Measurements from ENCODE around the gene PRR14L.

Gene PRR14L

DNA sequence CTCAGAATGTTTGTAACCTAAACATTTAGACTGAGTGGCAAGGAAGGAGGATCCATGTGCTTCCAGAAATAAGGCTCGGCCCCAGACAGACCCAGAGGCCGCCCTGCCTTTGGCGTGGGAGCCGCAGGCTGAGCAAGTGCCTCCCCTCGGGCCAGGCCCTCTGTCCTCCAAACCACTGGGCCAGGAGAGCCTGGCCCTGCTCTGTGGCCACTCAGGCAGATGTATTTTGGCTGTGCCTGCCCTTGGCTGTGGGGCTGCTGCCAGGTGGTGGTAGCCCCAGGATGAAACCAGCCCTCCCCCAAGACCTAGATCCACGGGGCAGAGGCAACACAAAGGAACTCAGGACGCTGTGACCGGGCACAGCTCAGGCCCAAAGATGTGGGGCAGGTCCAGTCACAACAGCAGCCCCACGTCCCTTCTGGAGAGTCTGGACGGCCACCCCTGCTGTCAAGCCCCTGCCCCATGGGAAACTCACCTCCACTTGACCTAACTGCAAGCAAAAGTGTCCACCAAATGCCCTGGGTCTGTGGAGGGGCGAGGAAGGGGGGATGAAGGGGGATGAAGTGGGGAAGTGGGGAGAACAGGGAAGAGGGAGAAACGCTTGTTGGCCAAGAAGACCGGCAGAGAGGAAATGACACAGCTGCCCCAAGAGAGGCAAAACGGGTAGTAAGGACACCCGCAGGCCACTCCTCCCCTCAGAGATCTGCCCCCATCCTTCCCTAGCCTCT is 111.9 kb downstream of the PRR14L start:
- DNase-seq = no peak

DNA sequence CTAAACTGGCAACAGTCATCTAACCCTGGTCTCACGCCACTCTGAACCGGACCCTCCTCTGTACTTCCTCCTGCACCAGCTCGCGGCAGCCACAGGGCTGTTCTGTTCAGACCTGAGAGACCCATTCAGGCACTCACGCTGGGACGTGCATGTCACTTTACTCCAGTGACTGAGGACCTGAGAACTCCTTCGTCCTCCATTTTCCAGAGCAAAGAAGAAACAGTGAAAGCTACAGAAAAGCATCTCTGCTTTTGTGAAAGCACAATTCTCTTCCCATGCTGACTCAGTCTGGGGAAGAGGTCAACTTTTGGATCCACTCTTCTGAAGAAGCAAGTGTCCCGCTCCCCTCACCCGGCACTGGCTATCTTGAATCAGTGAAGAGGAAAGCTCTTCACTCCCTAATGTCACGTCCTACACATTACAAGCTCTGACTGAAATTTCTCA is 112.5 kb downstream of the PRR14L start:
- DNase-seq = no peak

DNA sequence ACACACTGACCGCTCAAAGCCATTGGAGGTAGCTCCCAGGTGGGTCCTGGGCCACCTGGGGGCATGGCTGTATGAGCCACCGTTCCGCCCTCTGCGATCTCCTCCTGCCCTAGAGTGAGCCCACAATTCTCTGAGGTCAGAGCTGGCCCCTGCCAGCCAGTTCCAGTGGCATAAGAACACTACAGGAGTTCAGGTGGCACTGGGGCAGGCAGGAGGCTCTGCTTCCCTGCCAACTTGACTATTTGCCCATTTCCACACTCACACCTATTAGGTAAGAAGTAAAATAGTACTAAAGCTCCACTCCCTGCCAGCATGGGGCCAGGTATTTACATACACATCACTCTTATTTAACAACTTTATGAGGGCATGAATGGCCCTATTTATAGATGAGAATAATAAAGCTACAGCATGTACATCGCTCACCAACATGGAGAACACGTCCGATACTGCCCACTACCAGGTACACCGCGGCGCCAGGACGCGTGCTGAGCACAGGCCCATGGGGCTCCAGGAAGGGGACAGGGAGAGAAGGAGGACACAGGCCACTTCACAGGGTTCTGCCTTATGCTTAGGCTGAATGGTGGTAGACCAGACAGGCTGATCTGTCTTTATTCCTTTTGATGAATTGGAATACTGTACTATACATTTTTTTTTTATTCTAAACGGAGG is 114.2 kb downstream of the PRR14L start:
- DNase-seq = no peak

DNA sequence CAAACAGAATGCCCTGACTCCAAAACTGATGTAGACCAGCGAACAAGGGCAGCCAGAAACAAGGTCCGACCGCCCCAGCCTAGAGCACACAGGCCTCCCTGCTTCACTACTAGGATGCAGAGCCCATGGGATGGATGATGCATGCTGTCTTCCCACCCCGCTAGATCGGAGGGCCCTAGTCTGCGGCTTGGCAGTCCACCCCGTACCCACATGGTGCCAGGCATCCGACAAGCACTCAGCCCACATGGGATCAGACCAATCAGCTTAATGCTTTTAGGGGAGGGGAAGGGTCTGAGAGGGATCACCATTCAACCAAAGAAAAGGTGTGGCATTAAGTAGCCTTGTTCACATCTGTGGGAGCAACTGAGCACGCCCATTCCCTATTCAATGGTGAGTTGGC is 118.5 kb downstream of the PRR14L start:
- DNase-seq = no peak
